Stimulated activated CD4-positive, alpha-beta T cell treated with anti-CD3 and anti-CD28 coated beads, Interleukin-15, amount 100 ng/mL, for 24 hours (primary cell): ENCODE results near the gene SMPD2.
"Not testable (repeated sequence)": the region's sequence is repeated elsewhere in the genome, so short reads cannot be mapped to it uniquely, and the experiment has no call there.

ENCODE experiments used
- DNase-seq: peaks from one replicate; pipeline ENCODE4 v3.0.0-alpha.2; 2020

The SMPD2 gene

GRCh38 chr6:109447878-109448555 is 7.5 kb downstream of the SMPD2 start:
- DNase-seq = no peak

GRCh38 chr6:109448615-109449014 is 8.1 kb downstream of the SMPD2 start:
- DNase-seq = no peak

- no peak for DNase-seq
Observed at GRCh38 chr6:109449064-109449794, 8.7 kb downstream of the SMPD2 start.

GRCh38 chr6:109449795-109450673 is 9.5 kb downstream of the SMPD2 start:
- no peak for DNase-seq

GRCh38 chr6:109450801-109451200 is 10.3 kb downstream of the SMPD2 start:
- DNase-seq = no peak

- no peak for DNase-seq
Observed at GRCh38 chr6:109451376-109451775, 10.9 kb downstream of the SMPD2 start.

DNA sequence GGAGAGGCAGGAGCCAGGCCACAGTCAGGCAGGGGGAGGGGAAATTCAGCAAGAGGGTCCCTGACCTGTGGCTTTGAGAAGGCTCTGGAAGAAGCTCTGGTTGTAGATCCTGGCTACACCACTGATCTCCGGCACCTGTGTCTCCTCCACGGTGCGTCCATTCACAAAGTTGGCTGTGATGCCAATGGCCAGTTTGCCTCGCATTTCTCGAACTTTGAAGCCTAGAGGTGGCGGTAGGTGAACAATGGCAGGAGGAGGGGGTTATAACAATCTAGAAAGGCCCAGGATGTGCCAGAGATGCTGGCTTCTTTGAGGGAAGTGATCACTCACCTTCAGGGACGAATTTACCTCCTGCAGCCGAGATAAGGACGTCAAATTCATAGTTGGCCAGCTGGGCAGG is 11.7 kb downstream of the SMPD2 start:
- no peak for DNase-seq

DNA sequence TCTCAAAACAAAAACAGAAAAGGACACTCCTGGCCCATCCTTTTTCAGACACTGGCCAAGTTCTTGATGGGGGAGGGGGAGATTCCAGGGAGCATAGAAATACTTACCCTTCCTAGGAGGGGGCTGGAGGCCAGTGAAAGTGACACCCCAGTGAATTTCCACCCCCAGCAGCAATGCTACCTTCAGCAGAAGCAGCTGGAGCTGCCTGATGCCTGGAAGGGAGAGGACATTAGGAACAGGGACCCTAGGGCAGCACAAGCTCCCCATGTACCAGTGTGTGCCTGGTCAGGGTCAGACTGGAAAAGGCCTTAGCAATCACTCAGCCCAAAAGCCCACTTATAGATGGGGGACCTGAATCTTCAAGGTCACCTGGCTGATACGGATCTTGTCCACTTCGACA is 12.6 kb downstream of the SMPD2 start:
- DNase-seq = no peak

DNA sequence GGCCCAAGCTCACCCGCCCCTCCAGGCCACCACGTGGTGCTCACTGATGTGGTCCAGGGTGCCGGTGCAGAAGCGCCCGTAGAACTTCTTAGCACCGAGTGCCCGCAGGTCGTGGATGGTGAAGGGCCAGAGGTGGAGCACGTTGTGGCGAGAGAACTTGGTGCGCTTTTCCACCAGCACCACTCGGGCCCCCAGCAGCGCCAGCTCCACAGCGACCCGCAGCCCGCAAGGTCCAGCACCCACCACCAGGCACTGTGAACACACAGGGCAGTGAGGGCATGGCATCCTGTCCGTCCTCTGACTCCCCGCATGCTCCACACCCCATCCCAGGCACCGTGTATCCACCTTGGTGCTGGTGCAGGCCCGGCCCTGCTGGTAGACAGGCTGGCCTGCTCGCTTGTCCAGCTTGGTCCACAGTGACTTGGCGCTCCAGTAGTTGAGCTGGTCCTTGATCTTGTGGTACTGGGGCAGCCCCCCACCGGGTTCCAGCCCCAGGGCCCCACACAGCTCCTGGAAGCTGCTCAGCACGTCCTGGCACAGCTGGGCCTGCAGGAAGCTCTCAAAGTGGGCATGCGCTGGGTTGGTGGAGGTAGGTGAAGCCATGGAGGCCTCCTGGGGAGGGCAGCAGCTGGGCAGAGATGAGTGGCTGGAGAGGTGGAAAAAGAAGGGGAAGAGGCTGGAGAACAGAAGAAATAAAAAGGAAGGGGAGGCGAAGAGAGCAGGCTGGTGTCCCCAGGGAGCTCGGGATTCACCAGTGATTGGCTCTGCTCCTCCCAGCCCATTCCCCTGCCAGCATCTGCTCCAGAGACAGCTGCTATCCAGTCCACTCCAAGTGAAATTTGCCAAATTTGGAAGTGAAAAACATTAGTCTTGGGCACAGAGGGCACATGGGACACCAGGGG is 13.3 kb downstream of the SMPD2 start:
- no peak for DNase-seq

- peak; percentile 69 for DNase-seq
Observed at GRCh38 chr6:109454496-109455436, 14.2 kb downstream of the SMPD2 start.

GRCh38 chr6:109455437-109456110 is 15.1 kb downstream of the SMPD2 start, which contains the start of gene MICAL1:
MICAL1 (minus strand) TSS chr6:109455772; CDS start chr6:109454196, 1,576 bp downstream.
- DNase-seq = peak; percentile 74

GRCh38 chr6:109456111-109456583 is 15.6 kb downstream of the SMPD2 start:
- no peak for DNase-seq

DNA sequence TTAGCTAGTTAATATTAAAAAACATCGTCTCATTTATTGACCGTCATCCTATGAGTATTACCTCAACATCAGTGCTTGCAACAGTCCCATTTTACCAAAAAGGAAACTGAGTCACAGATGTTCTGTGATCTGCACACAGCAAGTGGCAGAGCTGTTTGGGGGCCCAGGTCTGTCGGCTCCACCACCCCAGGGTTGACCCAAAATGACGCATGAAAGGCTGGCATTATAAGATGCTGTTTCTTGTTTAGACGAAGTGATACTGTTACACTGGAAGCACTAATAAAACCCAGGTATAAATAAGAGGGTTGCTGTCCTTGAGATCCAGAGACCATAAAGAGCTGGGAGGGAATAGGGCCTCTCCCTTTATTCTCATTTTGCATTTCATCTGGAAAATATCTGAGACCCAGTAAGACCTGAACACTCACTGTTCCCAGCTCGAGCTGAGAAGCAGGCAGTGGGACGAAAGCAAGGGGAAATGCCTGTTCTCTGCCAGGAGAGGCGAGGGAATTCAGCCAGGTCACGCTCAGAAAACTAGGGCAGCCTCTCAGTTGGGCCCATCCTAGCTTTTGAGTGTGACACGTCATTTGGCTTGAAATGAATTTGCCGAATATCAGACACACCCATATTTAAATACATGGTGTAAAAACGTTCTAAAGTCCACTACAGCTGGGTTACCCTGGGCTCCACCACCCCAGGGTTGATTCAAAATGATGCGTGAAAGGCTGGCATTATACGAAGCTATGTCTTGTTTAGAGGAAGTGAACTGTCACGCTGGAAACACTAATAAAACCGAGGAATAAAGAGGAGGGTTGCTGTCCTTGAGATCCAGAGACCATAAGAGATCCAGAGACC is 16.4 kb downstream of the SMPD2 start:
- no peak for DNase-seq

GRCh38 chr6:109457562-109457996 is 17.1 kb downstream of the SMPD2 start:
- DNase-seq = no peak

DNA sequence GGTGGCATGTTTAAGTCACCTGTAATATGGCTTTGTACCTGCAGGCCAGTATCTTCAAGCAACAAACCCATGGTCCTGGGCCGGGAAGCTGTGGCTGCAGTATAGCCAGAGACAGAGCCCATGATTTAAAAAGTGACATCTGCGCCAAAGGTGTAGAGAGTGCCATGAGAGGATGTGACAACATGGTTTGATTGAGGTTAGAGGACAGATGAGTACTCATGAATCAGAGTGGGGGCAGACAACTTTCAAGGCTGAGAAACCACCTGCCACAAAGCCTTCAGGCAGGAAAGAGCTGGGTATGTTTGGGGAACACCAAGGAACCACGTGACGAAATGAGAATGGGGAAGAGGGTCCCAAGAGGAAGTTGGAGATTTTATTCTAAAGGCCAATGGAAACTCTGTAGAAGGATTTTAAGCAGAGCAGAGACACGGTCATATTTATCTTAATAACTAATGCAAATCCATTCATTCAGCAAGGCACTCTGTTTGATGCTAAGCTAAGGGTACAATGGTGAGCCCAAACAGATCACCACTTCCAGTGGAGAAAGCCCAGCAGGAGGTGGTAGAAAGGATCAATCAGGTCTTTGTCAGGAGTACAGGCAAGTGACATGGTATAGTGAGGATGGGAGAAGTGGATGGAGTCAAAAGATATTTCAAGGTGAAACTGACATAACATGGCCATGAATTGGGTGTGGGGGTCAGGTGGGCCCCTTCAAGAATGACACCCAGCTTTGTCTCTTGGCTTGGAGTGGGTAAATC is 18.4 kb downstream of the SMPD2 start:
- peak; percentile 50 for DNase-seq

DNA sequence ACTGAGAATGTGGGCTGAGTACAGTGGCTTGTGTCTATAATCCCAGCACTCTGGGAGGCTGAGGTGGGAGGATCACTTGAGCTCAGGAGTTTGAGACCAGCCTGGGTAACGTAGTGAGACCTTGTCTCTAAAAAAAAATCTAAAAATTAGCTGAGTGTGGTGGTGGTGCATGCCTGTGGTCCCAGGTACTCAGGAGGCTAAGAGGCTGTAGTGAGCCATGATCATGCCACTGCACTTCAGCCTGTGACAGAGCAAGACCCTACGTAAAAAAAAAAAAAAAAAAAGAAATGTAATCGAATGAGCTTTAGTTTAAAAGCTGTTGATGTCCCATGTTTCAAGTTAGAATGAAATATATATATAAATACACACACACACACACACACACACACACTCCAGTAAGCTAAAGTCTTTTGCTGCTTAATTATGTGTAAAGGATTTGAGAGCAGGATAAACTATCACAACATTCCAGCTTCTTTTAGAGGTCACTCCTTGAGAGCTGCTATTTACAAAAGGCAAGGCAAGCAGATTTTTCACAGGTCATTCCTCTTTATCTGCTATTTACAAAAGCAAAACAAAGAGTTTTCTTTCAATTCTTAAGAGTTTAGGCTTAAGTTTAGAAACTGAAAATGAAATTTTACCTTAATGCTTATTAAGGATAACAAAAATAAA is 19.8 kb downstream of the SMPD2 start:
- DNase-seq = no peak

DNA sequence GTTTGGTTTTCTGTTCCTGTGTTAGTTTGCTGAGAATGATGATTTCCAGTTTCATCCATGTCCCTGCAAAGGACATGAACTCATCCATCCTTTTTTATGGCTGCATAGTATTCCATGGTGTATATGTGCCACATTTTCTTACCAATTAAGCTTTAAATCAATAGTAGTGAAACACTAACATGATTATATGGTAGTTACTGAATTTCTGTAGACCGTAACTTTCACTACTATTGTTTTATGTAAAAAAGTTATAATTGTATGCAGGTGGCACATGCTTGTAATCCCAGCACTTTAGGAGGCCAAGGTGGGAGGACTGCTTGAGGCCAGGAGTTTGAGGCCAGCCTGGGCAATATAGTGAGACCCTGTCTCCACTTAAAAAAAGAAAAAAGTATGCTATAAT is 20.7 kb downstream of the SMPD2 start:
- not testable (repeated sequence) for DNase-seq
